IPS DF 19.7 (cell line): ENCODE results near the gene KCTD11.
"Not testable (repeated sequence)": the region's sequence is repeated elsewhere in the genome, so short reads cannot be mapped to it uniquely, and the experiment has no call there.

ENCODE experiments used
- DNase-seq: peaks from one replicate; pipeline ENCODE4 v3.0.0-alpha.2; 2013; ENCODE audit warnings: low read depth, low spot score

KCTD11 gene

GRCh38 chr17:7343250-7343649 is 8.7 kb upstream of the KCTD11 start:
- no peak for DNase-seq

- DNase-seq = no peak
These were observed 5.0 kb upstream of the KCTD11 start for GRCh38 chr17:7346761-7347614.

DNA sequence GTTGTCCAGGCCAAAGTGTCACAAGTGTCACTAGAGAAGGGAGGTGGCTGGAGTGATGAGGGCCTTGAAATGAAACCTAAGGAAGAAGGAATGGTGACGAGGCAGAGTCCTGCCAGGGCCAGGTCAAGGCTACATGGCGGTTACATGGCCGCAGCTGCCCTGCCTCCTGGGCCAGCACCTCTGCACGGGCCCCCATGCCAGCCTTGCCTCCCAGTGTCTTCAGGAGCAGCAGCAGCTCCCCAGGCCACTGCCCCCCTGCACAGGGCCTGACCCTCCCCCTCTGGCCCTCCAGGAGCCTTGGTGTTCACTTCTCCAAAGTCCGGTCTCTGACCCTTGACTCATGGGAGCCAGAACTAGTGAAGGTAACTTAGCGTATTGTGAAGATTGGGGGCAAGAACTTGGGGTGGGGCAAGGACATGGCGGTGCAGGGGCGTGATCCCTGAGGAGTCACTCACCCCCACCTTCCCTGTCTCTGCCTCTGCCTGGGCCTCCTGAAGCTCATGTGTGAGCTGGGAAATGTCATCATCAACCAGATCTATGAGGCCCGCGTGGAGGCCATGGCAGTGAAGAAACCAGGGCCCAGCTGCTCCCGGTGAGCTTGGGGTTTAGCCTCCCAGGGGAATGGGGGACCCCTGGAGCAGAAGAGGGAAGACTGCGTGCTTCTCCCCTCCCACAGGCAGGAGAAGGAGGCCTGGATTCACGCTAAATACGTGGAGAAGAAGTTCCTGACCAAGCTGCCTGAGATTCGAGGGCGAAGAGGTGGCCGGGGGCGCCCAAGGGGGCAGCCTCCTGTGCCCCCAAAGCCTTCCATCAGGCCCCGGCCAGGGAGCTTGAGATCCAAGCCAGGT is 4.1 kb upstream of the KCTD11 start:
- no peak for DNase-seq

DNA sequence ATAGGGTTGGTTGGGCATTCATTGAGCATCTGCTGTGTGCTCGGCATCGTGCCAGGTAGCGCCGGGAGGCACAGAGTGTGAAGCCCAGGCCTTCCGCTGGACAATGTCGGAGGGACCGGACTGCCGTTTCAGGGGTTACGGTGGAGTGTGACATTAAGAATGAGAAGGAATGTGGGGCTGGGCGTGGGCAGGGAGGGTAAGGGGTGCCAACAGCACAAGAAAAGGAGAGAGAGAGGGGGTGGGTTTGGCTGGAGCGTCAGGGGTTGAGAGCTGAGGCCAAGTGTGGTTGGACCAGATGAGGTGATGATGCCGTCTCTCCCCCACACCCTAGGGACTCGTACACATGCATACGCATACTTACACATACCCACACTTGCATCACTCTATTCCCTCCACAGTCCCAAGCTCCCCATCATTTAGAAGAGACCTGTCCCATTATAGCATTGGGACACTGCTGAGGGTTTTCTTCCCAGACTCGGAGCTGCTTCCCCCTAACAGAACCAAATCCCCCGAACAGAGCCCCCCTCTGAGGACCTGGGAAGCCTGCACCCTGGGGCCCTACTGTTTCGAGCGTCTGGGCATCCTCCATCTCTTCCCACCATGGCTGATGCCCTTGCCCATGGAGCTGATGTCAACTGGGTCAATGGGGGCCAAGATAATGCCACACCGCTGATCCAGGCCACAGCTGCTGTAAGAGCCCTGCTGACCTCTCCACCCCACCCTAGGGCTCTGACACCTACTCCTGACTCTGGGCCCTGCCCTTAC is 3.3 kb upstream of the KCTD11 start:
- no peak for DNase-seq

- DNase-seq = no peak
These were observed 534 bp downstream of the KCTD11 start for GRCh38 chr17:7352503-7352889.

DNA sequence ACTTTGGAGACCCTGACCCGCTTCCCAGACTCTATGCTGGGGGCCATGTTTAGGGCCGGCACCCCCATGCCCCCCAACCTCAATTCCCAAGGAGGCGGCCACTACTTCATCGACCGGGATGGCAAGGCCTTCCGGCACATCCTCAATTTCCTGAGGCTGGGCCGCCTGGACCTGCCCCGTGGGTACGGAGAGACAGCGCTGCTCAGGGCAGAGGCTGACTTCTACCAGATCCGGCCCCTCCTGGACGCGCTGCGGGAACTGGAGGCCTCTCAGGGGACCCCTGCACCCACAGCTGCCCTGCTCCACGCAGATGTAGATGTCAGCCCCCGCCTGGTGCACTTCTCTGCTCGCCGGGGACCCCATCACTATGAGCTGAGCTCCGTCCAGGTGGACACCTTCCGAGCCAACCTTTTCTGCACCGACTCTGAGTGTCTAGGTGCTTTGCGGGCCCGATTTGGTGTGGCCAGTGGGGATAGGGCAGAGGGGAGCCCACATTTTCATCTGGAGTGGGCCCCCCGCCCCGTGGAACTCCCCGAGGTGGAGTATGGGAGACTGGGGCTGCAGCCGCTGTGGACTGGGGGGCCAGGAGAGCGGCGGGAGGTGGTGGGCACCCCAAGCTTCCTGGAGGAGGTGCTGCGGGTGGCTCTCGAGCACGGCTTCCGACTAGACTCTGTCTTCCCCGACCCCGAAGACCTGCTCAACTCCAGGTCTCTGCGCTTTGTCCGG is 1.1 kb downstream of the KCTD11 start:
- no peak for DNase-seq

DNA sequence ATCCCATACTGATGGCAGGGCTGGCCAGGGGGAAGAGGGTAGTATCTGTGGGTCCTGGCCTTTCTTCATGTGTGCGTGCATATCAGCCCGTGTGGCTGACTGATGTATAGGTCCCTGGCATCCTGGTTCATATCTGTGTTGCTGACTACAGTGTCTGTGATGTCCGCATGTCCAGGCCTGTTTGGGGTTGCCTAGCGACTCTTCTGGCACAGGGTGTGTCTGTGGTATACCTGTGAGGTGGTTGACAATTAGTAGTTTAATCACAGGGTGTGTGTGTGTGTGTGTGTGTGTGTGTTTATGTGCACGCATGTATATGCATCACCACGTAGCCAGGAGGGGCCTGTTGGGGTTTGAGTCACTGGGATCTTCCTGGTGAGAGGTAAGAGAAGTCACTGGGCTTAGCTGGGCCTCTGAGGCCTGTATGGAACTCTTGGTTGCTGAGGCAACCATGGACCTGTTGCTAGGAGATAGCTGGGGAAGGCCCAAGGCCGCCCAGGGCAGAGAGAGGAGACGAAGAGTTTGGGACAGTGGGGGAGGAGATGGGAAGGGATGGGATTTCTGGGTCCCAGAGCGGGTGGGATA is 2.4 kb downstream of the KCTD11 start:
- DNase-seq = no peak

DNA sequence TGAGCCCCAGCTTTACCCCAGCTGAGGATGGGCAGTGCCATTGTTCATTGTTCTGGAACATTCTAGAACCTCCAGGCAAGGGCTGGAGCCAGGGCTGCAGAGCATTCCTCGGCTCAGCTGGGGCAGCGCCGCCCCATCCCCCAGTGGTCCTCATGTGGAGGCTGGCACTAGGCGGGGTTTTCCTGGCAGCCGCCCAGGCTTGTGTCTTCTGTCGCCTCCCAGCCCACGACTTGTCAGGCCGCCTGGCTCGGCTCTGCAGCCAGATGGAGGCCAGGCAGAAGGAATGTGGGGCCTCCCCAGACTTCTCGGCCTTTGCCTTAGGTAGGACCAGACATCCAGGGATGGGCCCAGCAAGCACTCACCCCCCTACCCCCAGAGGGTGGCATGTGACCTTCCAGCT is 3.1 kb downstream of the KCTD11 start, which contains the start of gene TMEM95:
Gene TMEM95 (plus strand): TSS at position 104 of the 400 bp plus-strand sequence. CDS start 49 bp downstream, at position 153.
- DNase-seq = no peak

DNA sequence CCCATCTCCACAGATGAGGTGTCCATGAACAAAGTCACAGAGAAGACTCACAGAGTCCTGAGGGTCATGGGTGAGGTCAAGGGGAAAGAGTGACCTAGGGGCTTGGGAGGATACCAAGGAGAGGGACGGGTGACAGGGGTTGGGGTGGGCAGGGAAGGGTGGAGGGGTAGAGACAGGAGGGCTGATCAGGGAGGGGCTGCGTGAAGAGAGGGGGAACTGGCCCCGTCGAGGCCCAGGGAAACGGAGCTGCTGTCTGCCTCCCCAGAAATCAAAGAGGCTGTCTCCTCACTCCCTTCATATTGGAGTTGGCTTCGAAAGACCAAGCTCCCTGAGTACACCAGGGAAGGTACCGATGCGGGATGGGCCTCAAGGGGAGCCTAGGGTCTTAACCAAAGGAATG is 3.6 kb downstream of the KCTD11 start:
- no peak for DNase-seq

DNA sequence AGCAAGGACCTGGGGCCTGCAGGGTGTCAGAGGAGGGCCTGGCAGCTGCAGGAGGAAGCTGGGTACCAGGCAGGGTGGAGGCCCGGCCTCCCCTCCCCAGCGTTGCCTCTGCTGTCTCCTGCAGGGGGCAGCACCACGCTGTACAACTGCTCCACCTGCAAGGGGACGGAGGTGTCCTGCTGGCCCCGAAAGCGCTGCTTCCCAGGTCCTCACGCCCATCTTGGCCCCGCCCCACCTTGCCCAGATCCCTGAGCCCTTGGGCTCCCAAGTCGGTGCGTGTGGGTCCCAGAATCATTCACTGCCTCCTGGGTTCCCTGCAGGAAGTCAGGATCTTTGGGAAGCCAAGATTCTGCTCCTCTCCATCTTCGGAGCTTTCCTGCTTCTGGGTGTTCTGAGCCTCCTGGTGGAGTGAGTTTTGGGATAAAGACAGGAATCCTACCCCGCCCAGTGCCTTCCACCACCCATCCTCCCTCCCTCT is 4.1 kb downstream of the KCTD11 start:
- DNase-seq = peak; percentile 72

DNA sequence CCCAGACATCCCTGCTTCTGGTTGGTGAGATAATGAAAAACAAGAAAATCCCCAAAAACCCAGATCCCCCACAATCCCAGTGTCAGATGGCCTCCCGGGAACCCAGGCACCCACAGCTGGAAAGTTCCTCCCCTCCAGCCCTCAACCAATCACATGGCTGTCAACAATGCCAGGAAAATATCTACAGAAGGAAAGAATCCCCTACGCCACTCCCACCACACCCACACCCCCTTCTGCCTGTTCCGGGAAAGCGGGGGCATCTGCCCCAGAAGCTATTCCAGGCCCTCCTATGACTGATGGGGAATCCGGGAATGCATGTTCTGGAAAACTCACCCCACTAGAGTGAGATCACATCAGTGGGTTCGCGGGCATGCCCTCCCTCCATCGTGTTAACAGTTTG is 4.8 kb downstream of the KCTD11 start:
- no peak for DNase-seq

GRCh38 chr17:7357381-7357780 is 5.4 kb downstream of the KCTD11 start:
- DNase-seq = no peak

DNA sequence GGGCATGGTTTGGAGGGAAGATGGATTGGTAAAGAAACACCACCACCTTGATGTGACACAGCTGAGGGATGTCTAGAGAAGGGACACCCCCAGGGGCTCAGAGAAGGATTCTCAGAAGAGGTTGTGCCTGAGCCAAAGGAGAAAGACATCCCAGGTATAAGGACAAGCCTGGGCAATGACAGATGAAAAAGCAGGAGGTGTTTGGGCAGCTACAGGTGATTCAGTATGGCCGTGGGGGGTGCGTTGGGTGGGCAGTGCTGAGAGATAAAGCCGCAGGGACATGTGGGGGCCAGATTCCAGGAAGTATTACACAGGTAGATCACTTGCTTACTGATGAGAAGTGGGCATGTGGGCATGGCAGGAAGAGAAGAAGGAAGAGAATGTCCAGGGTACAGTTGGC is 9.9 kb downstream of the KCTD11 start:
- DNase-seq = no peak

GRCh38 chr17:7363311-7363710 is 11.3 kb downstream of the KCTD11 start:
- no peak for DNase-seq

DNA sequence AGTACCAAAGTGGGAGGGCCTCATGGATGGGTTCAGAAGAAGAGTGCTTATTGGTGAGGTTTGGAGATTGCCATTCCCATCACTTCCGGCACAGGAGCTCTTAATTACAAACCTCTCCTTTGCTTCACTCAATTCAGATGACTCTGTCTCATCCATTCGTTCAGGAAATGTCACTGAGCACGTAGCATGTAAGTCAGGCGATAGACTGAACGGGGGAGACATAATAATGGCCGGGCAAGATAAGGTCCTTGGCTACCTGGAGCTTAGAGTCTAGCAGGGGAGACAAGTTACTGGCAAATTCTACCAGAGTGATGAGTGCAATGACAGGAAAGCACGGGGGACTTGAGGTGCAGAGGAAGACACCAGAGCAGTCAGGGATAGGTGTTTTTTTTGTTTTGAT is 14.0 kb downstream of the KCTD11 start:
- DNase-seq = not testable (repeated sequence)

- no peak for DNase-seq
These were observed 15.1 kb downstream of the KCTD11 start for GRCh38 chr17:7367083-7367482.

DNA sequence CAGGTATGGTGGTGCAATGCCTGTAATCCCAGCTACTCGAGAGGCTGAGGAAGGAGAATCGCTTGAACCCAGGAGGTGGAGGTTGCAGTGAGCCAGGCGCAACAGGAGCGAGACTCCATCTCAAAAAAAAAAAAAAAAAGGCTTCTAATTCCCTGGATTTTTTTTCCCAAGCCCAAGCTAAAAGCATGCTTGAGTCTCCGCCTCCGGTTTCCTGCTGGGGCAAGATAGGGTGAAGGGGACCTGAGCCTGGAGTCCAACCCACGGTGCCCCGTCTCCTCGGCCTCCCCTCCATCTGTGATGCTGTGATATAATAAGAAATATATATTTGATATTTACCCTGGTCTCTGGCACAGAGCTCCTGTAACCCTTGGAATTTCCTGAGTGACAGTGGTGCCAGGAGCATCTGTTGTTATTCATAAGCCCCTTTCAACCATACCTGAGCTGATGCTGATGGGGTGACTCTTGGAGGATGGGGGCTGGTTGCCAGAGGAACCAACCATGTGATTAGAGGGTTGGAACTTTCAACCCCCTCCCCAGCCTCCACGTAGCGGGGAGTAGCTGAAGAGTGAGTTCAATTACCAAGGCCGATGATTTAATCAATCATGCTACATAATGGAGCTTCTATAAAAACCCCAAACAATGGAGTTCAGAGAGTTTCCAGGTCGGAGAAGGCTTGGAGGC is 16.1 kb downstream of the KCTD11 start:
- no peak for DNase-seq

DNA sequence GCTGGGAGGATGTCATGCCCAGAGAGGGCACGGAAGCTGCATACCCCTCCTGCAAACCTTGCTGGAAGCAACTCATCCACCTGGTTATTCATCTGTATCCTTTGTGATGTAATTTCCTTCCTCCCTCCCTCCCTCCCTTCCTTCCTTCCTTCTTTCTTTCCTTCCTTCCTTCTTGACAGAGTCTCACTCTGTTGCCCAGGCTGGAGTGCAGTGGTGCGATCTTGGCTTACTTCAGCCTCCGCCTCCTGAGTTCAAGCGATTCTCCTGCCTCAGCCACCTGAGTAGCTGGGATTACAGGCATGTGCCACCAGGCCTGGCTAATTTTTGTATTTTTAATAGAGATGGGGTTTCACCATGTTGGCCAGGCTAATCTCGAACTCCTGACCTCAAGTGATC is 16.6 kb downstream of the KCTD11 start:
- DNase-seq = not testable (repeated sequence)

DNA sequence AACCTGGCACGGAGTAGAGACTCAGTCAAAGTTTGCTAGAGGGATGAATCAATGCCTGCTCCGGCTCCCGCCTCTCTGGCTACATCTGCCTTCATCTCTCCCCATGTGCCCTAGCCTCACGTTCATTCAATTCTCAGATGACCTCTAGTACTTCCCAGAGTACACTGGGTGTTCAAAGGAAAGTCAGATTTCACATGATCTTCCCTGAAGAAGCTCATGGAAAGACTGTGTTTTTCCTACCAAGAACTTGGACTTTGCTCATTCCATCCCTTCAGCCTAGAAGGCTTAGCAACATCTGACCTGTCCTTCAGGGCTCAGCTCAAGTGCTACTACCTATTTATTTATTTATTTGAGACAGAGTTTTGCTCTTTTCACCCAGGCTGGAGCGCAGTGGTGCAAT is 17.9 kb downstream of the KCTD11 start:
- DNase-seq = no peak

DNA sequence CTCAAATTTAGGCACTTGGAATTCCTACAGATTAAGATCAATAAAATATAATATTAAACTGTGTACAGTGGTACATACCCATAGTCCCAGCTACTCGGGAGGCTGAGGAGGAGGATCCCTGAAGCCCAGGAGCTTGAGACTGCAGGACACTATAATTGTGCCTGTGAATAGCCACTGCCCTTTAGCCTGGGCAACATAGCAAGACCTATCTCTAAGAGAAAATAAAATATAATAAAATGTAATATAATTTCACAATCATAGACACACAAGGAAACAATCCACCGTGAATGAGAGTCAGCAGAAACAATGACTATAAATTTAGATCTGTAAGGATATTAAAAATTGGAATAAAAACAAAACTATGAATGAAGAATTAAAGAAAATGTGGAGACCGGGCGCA is 18.9 kb downstream of the KCTD11 start:
- DNase-seq = no peak
